NCI-H2081 treated with DMSO at 0.1 percent for 48 hours (cell line): ENCODE results near the gene FANCC.
"Not testable (repeated sequence)": the region's sequence is repeated elsewhere in the genome, so short reads cannot be mapped to it uniquely, and the experiment has no call there.

Experiments used
- DNase-seq: peaks from one replicate; lab custom pipeline; 2025; lab: John Stamatoyannopoulos, UW

The FANCC gene

DNA sequence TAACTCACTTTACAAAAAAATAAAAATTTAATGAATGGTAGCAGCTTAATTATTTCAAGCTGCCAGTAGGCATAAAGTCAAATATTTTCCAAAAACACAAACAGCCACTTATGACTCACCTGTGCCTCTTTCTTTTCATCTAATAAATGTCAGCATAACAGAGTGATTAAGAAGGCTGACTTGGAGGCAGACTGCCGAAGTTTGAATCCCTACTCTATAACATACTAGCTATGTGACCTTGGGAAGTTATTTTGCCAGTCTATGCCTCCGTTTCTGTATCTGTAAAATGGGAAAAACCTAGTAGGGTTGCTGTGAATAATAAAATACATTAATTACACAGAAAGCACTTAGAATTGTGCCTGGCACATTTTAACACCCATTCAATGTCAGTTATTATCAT lies 33.8 kb downstream of the FANCC start:
- DNase-seq = no peak

DNA sequence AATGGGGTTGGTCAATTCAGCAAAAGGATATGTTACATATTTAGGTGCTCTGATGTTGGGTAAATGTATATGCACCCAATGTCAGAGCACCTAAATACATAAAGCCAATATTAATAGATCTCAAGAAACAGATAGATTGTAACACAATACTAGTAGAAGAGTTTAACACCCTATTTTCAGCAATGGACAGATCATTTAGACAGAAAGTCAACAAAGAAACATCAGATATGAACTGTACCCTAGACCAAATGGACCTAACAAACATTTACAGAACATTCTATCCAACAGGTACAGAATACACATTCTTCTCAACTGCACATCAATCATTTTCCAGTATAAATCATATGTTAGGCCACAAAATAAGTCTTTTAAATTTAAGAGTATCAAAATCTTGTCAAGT lies 35.2 kb downstream of the FANCC start:
- DNase-seq = no peak

DNA sequence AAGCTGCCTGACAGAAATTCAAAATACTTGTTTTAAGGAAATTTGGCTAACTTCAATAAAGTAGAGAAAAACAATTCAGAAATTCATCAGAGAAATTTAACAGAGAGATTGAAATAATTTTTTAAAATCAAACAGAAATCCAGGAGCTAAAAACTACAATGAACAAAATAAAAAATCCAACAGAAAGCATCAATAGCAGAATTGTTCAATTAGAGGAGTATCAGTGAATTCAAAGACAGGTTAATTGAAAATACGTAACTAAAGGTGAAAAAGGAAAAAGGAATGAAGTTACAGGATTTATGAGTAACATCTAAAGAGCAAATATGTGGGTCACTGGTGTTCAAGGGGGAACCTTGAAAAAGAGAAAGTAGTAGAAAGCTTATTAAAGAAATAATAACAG lies 36.8 kb downstream of the FANCC start:
- DNase-seq = no peak

DNA sequence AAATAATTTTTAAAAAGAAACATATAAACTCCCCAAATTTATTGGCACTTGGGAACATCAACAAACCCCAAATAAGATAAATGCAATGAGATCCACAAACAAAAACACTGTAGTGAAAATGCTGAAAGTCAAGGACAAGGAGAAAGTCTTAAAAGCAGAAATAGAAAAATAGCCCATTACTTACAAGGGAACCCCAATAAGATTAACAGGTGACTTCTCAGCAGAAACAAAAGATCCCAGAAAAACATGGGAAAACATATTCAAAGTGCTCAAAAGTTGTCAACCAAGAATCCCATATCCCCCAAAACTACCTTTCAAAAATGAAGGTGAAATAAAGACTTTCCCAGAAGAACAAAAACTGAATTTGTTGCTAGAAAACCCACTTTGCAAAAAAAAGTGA lies 40.0 kb downstream of the FANCC start:
- no peak for DNase-seq

DNA sequence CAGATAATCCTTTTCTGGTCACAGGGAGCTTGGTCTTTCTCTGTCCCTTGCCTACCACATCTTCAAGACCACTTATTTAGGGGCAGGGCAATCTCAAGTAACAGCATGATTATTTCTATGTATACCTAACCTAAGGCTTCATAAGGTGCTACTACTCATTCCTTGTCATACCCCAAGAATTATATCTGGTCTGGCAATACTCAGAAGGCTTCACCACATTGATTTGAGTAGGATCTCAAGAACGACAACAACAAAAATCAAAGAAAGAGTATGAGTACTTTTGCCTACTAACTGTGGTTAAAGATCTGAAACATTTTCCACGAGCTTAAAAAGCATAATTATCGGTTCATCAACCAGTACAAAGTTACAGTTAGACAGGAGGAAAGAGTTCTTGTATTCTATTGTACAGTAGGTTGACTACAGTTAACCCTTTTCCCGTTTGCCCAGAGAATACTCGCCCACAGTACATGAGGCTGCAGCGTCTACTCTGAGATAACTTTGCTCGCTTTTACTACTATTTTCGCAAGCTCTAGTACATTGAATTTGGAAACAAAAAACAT lies 41.0 kb downstream of the FANCC start:
- DNase-seq = no peak

DNA sequence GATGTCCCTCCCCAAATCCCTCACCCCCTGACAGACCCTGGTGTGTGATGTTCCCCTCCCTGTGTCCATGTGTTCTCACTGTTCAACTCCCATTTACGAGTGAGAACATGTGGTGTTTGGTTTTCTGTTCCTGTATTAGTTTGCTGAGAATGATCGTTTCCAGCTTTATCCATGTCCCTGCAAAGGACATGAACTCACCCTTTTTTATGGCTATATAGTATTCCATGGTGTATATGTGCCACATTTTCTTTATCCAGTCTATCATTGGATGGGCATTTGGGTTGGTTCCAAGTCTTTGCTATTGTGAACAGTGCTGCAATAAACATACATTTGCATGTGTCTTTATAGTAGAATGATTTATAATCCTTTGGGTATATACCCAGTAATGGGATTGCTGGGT lies 43.3 kb downstream of the FANCC start:
- DNase-seq = not testable (repeated sequence)

DNA sequence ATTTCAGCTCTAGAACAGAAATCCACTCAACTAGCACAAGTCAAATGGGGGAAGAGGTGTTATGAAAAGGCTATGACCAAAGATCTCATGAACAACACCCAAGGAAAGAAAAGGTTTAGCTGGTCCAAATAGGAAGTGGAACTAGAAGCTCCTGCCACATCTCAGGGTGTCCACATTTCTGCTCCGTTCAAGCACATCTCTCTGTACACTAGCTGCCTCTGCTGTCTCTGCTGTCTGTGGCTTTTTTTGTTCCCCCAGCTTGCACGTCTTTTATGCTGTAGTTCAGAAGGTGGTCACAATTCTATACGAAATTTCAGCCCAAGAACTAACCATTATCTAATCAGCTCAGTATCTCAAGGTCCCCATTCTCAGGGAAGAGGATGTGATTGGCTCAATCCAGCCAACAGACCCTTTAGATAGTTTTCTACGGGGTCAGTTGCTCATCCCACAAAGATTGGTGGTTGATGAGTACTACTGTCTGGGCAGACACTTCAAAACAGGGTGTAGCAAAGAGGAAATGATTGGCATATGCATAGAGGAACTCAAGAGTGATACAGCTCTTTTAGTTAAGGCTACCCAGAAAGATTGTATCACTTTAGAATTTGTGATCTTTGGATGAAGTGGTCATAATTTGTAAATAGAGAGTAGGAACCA lies 44.0 kb downstream of the FANCC start:
- no peak for DNase-seq

DNA sequence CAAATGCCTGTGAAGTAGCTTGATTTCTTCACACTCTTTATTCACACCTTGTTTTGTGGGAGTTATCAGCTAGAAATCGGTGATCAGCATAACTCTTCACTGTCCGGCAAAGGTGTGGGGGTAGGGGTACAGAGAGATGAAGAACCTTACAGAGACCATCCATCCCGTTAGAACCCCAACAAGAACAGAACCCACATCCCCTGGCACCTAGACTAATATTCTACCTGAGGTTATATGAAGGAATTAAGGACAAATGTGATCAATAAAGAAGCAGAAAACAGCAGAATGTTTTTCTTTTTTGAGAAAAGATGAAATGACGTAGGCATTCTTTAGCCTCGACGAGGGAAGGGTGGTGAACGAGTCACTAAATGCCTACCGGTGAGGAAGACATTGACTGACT lies 44.7 kb downstream of the FANCC start:
- DNase-seq = no peak

DNA sequence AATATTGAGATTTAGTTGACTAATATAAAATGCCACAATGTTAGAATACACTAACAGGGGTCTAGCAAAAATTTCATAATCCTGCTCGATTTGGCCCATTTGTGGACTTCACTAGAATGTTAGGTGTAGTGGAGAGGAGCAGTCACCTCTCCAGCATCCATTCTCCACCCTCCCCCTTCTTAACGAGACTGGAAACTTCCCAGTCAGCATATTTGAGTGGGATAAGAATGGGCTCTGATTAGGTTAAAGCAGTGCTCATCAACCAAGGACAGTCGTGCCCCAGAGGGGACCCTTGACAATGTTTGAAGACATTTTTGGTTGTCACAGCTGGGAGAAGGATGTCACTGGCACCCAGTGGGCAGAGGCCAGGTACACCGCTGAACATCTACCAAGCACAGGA lies 46.7 kb downstream of the FANCC start:
- DNase-seq = no peak

DNA sequence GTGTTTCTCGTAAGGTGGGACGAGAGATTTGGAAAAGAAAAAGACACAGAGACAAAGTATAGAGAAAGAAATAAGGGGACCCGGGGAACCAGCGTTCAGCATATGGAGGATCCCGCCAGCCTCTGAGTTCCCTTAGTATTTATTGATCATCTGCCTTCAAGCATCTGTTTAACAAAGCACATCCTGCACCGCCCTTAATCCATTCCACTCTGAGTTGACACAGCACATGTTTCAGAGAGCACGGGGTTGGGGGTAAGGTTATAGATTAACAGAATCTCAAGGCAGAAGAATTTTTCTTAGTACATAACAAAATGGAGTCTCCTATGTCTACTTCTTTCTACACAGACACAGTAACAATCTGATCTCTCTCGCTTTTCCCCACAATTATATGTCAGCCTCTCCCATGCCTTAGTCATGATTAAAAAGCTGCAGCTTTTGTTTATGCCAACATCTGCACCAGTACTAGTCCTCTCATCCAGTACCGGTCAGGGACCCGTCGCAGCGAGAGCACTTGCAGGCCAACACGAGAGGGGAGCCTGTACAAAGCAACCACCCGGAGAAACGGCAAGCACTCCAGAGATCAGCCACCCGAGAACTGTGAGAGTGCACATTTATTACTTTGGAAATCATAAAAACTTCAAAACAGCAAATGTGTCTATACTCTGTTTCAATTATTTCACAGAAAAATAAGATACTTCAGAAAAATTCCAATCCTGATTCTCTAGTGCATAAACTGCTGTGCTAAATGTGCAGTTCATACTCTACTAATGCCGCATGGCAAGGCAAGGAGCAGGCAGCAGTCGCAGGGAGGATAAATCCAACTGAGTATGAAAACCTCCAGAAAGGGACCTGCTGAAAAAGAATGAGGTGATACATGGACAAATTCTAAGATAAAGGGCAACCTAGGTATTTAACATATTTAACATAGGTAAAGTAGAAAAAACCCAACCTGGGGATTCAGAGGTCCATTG lies 47.4 kb downstream of the FANCC start:
- not testable (repeated sequence) for DNase-seq

DNA sequence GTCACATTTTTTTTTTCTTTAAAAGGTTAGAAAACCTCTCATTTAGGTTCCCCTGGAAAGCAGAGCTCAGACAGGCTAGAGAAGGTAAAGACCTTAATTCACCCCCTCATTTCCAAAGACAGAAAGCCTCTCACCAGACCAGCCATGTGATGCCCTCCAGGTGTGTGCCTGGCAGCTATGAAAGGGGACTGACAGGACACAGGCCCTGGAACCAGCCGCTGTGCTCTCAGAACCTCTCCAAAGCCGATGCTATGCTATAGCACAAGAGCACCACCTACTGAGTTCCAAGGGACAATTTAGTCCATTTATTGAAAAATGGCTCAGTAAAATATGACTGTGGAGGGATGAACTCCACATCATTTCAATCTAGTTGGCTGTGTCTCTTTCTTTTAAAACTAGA lies 48.8 kb downstream of the FANCC start:
- peak; percentile 50 for DNase-seq

DNA sequence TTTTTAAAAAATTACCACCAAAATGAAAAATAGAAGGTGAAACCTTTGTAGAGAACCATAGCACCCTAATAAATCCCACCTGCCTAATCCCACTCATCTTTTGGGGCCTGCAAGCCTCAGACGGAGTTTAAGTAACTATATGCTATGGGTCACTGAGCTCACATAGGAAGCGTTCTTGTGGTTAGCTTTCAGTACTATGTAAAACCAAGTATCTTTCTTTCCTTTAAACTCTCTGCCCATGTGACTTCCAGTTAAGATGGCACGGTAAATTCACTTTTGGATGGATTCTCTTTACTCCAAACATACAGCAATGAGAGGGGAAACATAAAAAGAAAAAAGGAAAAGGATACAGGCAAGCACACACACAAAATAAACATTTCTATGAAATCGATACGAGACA lies 50.9 kb downstream of the FANCC start:
- DNase-seq = no peak

DNA sequence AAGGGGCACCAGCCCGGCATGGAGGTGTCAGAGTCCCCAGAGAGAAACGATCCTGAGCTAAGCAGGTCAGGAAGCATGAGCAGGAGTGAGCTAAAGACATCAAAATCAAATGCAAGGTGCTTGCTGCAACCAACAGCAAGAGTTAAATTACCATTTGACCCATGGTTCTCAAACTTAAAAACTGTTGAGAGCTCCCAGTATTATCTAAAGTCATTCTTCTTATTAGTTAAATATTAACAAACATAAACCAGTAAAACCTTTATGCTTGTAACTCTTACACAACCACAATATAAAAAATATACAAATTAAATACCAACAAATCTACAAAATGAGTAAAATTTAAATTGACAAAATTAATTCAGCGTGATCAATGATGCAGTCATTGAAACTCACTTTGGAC lies 51.5 kb downstream of the FANCC start:
- DNase-seq = no peak

DNA sequence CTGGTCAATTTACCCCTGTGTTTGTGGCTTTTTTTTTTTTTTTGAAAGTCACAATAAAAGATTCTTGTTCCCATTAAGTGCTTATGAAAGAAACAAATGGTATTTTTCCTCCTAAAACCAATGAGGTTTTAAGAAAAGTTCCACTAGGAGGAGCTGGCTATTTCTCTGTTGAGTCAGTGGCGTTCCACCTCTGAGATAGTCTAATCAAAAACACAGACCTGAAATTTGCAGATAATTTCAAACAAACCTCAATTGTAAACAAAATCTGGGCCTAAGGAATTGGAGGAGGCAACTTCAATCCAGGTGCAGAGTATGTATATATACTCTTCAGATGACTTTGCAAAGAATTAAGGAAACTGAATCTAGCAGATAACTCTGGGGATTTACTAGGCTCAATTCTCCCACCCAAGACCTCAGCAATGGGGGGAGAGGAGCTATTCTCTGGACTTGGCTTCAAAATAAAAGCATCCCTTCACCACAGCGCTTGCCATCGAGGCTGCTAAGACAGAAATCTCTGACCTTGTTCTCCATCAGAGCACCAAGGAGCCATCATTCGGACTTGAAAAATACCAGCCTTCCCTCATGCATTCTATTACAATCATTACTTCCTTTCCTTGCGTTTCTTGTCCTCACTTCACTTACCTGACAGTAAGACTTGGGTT lies 52.4 kb downstream of the FANCC start:
- no peak for DNase-seq

DNA sequence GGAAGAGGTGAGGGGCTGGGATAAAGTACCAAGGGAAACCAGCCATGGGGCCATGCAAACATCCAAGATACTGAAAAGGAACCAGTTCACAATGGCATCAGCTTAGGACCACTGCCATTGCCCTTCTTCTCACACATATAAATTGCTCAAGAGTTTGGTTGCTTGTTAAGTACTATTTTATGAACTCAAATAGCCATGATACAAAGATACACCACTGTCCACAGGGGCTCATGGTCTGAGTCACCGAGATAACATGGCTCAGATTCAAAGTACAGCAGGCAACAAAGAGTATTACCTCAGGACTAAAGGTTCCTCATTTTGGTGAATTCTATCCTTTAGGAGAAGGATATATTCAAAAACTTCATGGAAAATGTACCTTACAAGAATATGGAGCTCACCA lies 55.6 kb downstream of the FANCC start:
- no peak for DNase-seq

DNA sequence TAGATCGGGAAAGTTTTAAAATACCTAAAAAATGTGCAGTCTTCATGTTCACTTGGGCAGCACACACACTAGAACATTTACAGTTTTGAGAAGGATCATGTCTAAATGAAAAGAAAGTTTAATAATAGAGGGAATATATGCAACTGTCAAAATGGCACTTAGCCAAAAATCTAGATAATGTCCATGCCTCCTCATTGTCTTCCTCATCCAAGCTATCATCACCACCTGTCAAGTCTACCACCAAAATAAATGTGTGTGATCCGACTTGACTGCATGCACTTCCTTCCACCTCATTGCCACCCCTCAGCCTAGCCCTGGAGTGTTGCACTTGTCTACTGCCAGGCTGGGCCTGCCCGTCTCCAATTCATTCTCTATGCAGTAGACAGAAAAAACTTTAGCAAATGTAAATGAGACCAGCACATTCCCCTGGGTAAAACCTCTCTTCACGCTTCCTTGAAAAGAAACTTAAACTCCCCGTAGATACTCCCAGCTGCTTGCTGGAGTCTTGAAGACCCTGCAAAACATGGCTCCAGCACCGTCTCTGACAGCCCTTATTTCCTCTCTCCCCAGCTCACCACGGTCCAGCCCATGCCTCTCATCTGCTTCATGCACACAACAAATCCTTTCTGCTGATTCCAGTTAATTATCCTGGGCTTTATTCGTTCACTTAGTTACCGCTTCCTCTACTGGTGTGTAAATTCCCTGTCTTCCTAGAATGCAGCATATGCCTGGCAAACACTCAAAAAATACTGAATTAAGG lies 66.9 kb downstream of the FANCC start:
- DNase-seq = no peak

DNA sequence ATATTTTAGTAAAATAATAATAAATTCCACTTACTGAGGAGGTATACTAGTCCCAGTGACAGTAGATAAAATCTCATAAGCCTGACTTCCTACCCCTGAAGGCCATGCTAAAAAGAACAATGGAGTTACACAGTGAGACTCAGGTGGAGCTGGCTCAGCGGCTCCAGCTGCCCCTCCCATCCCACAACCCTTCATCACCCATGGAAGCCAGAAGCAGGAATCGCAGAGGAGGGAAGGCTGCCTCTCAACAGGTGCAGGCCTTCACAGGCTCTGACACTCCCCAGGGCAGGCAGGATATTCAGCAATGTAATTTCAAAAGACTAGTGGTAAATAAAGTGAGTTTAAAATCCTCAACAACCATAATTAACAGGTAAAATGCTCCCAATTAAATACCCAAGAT lies 67.5 kb downstream of the FANCC start:
- peak; percentile 18 for DNase-seq

DNA sequence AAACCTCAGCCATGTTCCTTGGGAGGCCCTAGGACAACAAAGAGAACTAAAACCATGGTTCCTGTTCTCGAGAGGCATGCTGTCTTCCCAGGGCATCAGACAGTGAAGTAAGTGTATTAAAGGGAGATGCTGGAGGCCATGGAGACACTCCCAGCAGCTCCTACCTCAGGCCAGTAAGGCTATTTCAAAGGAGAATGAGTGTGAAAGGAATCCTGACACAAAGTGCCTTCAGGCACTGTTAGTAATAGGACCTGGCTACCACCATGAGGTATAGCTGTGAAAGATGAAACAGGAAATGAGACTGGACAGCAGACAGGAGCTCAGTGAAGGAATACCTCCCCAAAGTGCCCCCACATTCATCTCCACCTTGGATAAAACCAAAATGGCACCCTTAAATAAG lies 71.0 kb downstream of the FANCC start:
- DNase-seq = no peak

DNA sequence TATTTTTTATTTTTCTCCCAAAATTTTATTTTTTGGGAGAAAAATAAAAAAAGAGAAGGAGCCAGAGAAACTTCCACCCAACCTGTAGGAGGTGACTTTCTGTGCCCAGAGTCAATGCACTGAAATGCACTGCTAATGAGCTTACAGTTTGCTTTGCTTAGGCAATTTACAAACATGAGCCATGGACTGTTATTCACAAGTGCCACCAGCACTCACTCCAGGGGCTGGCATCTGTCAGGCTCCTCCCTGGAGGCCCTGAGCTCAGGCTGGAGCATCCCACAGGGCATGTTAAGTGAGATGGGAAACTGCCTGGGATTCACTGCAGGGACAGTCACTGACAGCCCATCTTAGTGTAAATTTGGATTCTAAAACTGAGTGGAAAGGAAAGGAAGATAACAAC lies 74.9 kb downstream of the FANCC start:
- DNase-seq = no peak

DNA sequence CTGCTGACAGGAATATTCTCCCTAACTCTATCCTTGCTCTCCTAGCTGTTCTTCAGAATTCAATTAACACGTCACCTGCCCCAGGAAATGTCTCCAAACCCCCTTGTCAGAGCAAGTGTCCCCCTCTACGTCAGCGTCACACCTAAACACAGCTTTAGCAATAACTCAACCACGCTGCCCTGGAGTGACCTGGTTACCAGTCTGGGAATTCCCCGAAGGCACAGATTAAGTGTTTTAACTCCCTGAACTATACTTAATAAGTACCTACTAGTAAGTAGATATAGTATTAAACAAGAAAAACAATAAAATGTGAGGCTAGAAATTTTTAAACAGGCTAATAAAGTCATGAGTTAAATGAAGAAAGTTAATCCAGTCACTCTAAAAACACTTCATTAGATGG lies 78.4 kb downstream of the FANCC start:
- no peak for DNase-seq

DNA sequence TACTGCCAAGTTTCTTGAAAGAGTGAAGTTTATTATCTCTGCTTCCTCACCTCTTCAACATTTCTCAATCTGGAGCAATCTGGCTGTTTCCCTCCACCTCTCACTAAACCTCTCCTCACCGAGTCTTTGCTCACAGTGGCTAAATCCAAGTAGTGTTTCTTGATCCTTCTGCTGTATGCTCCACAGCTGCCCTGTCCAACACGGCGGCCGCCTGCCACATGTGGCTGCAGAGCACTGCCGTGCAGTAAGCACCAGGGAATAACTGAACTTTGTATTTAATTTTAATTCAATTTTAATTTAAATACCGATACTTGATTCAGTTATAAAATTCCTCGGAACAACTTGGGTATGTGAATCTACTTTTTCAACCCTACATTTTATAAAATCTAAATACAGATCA lies 80.2 kb downstream of the FANCC start:
- no peak for DNase-seq

DNA sequence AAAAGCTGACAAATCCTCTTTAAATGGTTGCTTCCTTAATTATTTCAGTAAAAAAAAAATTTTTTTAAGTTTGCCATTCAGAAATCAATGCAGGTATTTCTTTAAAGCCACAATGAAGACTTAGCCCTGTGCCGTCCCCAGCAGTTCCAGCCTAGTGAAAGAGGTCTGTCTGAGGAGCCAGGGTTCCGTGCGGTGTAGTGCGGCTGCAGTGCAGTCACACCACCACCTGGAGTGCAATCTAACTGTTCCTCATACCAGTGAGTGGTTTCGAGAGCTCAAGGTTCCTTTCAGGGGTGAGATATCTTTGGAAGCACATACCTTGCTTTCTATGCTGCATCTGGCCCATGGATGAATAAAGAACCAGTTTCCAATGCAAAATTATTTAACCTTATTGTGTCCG lies 87.5 kb downstream of the FANCC start:
- no peak for DNase-seq
